Right lobe of liver (tissue), 4 donors: ENCODE data around the gene EXOC3L1.

Experiments used
- CTCF ChIP-seq, 4 donors: fragments of 200-600 bp in 3 of 4; fragments of 450-650 bp in 1 of 4; IDR thresholded peaks; one replicate each; pipeline versions ENCODE4 v1.5.1 to v1.8.0; 2016 to 2022; ENCODE audit warnings: antibody characterized with exemption in 4 of 4, mild to moderate bottlenecking in 2 of 4
- POLR2A ChIP-seq: fragments of 450-650 bp; IDR thresholded peaks from one replicate; pipeline ENCODE4 v1.6.1; 2017; ENCODE audit warnings: antibody characterized with exemption, mild to moderate bottlenecking
- donor health status: DM: no; HTN: no; CAD: no.
- donor health status: DM: no; HTN: no; CAD: no.
- donor health status: DM: no; HTN: yes; CAD: no.

- TF ChIP-seq CTCF (IDR thresholded peaks at IDR 0.05) (no peak), POLR2A (no peak)
Measured at GRCh38 chr16:67190448-67191399, 788 bp upstream of the EXOC3L1 start.
